IPS DF 4.7 (cell line): ENCODE data around the gene SYNDIG1.

ENCODE experiments used
- DNase-seq: peaks from one replicate; pipeline ENCODE4 v3.0.0-alpha.2; 2013; ENCODE audit warnings: low spot score; ENCODE audit errors: extremely low read depth

Gene SYNDIG1

DNA sequence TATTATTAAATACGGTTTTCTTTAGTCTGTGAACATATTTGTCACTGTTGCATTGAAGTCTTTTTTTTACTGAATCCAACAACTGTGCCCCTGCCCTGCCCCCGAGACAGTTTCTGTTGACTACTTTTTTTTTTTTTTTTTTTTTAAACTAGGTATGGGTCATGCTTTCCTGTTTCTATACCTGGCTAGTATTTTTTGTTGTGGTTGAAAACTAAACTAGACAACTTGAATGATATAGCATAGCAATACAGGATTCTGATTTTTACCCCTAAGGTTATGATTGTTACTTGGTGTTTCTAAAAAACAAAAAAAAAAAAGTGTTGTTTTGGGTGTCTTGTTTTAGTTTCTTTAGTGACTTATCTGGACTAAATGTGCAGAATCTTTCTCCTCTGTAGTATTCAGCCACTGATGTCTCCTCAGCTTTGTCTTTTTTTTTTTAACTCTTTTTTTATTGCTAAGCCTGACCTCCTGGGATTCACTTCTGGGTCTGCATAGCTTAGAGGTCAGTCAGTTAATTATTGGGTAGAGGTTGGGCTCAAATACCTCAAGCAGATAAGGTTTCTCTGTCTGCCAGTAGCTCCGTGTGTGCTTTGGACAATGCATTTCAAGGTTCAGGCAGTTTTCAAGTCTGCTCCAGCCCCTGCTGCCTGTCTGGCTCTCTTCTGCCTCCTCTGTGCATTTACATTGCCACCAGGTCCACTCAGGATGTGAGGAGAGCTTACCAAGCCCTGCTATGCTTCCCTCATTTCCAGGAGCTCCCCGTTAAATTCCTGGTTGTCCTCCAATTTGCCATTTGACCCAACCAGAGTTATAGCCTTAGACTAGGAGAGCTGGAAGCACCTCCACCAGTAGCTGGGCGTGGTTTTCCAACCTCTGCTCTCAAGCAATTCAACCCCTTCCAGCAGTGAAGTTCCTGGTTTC is 91.4 kb downstream of the SYNDIG1 start:
- no peak for DNase-seq

DNA sequence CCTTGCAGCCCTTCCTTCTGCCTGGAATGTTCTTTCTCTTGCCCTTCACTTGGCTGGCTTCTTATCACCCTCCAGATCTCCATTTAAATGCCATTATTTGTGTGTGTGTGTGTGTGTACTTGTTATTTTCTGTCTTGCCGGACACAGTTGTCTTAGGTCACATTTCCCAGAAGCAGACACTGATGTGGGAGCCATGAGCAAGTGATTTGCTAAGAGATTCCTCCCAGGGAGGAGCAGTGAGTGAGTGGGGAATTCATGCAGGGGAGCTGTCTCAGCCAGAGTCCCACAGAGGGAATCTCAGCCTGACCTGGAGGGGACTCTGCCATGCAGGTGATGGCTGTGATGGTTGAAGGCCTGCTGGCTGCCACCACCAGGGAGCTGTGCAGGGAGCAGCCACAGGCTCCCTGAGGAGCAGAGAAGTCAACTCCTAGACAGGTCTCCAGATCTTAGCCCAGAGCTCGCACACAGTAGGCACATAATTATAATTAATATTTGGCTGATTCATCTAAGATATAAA is 96.5 kb downstream of the SYNDIG1 start:
- no peak for DNase-seq

DNA sequence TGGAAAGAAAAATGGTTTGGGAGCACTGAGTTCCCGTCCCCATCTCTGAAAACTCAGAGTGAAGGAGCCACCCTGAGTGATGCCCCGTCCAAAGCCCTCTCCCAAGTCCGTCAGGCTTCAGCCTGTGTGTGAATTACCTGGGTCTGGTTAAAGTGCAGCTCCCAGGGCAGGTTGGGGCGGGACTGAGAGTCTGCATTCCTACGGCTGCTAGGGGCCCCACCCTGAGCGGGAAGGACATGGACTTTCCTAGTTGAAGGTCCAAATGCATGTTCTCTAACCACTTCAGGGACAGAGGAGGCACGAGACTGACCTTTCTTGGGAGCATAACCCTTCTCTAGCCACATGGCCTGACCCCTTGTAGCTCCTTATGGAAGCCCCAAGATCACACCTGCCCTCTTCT is 97.2 kb downstream of the SYNDIG1 start:
- no peak for DNase-seq

DNA sequence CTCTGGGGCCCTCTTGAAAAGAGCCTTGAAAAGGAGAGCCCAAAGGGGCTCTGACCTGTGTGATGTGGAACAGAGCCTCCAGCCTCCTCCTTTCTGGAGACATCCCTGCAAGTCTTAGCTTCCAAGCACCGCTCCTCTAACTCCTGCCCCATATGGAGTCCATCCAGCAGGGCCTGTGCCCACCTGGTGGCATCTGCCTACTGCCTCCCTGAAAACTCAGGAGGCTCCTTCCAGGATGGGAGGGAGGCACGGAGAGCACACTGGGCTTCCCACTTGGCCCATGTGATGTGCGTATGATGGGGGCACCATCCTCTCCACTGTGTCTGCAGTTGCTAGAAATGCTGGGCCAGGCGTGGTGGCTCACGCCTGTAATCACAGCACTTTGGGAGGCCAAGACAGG is 98.1 kb downstream of the SYNDIG1 start:
- DNase-seq: no peak

DNA sequence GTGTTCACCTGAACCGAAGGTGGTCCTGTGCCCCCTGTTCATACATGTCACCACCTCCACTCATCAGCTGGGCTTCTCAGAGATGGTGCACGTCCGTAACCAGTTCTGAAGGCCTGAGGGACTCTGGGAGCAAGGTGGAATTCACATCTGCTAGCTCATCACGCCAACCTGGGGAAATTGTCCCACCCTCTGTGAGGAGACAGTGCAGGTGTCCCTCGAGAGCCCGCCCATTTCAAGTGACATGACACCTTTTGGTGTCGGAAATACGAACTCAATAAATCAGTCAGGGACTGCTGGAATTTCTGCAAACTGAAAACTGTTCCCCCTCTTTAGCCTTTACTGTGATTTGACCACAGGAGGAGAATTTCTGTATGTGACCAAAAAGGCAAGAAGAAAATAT is 99.4 kb downstream of the SYNDIG1 start:
- DNase-seq: no peak

DNA sequence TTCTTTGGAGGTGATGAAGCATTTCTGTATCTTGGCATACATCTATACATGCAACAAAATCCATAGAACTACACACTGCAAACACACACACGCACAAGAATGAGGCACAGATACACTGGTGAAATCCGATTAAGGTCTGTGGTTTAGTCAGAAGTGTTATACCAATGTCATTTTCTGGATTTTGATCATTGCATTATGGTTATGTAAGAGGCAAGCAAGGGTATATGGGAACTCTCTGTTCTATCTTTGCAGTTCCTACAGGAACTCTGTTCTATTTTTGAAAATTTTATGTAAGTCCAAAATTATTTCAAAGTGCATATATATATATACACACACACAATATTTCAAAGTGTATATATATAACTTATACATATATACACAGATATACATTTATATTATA is 101.7 kb downstream of the SYNDIG1 start:
- no peak for DNase-seq

DNA sequence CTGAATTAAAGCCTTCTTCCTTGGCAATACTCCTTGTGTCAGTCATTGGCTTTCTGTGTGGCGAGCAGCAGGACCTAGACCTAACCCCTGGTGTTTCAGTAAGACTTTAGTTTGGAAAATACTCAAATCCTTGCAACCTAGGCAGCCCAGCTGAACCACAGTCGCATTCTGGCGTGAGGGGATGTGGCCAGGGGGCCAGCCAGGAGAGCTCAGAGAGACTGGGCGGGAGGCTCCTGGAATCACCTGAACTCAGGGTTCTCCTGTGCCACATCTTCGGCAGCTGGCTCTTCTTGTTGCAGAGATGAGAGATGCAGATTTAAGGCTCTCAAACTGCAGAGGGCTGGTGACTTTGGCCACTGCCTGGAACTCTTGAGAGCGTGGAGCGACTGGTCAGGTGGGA is 102.7 kb downstream of the SYNDIG1 start:
- no peak for DNase-seq

DNA sequence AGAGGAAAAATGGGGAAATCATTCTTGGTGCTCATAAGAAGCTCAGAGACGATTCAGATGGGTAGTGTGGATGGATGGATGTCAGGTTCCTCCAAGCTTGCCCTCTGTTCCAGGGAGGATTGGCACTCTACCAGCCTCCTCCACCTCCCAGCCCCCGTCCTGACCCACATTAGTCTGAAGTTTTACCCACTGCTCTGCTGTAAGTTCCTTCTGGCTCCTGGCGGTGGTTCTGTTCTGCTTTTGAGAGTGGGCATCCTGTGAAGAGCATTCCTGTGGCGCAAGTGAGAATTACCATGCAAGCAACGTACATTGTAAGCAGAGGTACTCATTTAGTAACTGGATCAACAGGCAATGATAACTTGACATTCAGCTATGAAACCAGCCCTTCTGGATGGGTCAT is 103.4 kb downstream of the SYNDIG1 start:
- no peak for DNase-seq

DNA sequence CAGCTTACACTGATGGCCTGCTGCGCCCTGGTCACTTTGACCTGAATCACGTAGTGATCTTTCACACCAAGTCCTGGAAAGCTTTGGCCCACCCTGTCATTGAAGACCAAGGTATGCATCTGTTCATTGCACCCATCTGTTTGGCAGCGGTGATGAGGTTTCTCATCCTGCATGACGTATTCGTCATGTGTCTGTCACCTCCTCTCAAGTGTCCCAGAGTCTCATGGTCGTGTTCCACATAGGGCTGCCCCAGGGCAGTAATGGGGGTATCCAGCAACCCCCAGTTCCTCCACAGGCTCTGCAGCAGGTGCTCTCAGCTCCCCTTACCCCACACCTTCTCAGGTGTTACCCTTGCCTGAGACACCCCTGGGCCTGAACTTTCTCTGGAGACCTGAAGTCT is 104.1 kb downstream of the SYNDIG1 start:
- DNase-seq: no peak

DNA sequence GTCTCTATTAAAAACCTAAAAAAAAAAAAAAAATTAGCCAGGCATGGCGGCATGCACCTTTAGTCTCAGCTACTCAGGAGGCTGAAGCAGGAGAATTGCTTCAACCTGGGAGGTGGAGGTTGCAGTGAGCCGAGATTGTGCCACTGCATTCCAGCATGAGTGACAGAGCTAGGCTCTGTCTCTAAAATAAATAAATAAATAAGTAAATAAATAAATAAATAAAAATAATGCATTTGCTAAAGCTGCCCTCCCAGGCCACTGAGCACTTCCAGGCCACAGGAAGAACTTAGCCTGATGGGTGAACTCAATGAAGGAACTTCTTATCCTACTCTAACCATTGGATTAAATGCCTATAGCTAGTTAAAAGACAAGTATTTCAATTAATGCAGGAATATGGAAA is 104.9 kb downstream of the SYNDIG1 start:
- no peak for DNase-seq

DNA sequence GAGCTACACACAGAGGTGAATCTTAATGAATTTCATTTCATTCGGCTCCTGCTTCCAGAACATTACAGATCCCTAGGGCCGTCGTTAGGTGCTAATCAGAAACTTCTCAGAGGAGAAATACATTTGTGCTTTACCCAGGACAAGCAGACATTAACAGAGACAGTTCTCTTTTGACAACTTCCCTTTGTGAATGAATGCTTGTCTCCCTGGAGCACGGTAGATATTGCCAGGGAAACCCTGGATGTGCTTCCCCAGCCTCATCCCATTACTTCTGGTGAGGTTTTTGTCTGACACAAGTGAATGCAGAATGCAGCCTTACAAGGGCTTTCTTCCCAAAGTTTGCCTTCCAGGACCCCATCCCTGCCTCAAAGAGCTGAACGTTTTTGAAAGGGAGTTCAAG is 105.4 kb downstream of the SYNDIG1 start:
- no peak for DNase-seq

DNA sequence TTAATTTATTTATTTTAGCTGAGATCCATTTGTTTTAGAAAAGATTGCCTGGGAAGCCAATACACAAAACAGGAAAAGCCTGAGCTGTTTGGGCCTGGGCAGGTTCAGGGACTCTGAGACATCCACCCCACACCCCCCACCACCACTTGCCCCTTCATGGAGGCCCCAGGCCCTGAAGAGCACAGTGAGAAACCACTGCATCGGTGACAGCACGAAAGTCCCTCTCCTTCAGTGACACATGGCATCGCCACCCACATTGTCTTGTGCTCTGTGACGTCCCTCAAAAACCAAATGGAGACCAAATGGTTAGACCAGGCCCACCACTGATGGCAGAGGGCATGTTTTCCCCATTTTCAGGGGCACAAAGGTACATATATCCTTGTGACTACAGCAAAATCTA is 106.4 kb downstream of the SYNDIG1 start:
- no peak for DNase-seq

DNA sequence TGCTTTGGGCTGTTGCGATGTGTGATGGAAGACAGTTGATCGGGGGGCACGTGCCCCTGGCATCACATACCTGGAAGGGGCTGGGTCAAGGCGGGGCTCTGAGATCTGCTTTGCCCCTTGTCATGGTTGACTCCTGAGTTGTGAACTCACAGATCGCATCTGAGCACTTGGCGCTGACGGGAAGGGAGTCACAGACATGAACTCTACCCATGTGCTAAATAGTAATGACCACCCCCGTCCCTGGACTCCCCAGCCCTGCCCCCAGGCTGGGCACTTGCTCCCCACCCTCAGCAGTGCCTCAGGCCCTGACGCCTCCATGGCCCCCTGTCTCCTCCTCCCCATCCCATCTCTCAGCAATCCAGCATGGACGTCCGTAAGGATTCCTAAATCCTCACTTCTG is 107.0 kb downstream of the SYNDIG1 start:
- DNase-seq: no peak

DNA sequence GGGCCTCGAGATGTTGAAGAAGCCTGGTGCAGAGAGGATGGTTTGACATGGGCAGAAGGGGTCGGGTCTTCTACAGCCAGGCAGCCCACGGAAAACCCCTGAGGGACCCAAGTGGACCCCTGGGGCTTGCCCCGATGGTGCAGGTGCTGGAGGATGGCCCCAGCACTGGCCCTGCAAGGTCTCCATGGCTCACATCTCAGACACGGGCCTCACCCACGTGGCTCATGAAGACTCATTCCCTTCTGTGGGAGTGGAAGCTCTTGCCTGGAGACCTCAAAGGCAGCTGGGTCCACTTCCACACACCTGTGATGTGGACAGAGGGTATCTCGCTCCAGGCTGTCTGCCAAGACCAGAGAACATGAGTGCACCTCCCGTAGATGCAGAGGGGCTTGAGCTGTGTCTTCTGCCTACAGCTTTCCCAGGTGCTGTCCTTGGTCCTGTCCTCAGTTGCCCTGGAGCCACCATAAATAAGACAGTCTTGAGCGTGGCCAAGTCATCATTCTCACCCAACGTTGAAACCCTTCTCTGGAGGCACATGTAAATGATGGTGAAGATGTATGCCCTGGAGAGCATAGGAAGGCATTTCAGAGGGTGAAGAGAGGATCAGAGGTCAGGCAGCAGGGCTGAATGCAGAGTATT is 108.0 kb downstream of the SYNDIG1 start:
- DNase-seq: no peak

DNA sequence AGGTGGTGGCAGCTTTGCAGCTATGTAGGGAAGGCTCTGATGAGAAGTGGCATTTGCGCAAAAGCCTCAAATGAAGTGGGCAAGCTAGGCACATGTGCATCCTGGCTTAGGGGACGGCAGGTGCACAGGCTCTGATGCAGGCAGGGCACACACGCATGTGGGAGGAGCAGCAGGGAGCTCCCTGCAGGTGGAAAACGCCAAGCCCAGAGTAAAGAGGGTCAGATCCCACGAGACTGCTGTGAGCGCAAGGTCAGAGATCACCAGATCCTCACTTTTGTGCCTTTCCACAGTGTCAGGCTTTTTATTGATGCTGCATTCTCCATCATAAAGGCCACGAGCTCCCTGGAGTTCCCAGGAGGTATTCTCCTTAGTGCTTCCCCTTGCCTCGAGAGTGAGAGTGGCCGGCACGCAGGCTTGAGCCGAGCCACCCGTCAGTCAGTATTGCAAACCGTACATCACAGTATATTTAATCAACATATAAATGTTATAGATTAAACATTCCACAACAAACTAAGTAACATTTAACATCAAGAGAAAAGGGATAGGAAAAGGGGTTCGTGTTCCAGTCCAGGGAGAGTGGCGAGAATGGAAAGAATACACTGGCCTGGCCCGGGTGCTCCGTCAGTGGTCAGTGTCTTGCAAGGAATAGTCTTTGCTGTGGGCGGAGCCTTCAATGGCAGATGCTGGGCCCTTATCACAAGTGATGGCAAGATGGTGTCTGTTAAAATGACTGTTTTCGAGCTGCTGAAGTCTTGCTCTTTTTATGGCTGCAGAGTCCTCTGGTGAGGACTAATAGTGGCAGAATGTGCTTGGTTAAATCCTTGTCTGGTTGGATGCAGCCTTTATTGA is 109.4 kb downstream of the SYNDIG1 start:
- DNase-seq: no peak

DNA sequence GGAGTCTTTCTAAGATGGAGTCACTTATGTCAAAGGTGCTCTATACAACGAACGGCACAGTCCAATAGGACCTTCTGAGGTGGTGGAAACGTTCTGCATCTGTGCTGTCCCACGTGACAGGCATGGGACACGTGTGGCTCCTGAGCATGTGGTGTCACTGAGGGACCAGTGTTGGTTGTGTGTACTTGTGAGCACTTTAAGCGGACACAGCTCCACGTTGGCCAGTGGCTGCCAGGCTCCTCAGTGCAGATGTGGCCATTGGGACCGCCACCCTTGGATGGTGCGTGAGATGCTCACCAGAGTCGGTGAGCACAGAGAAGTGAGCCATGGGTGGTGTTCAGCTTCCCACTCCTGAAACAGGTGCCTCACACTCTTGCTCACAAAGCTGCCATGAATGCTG is 110.0 kb downstream of the SYNDIG1 start:
- DNase-seq: no peak

DNA sequence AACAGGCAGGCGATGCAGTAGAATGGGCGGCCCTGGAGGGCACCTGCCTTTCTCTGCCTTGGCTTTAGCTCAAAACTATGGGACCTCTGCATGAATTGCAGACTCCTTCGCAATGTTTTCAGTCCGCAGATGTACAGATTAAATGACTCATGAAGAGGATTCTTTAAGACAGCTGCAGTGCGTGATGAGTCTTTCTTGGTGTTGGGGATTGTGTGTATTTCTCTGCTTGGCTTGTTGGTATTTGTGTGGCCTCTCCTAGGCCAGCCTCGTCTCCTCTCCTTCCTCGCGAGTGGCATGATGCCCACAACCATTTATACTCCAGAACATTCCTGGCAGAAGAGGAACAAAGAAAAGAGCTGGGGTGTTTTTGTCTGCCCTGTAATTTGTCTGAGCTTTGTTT is 110.6 kb downstream of the SYNDIG1 start:
- no peak for DNase-seq

DNA sequence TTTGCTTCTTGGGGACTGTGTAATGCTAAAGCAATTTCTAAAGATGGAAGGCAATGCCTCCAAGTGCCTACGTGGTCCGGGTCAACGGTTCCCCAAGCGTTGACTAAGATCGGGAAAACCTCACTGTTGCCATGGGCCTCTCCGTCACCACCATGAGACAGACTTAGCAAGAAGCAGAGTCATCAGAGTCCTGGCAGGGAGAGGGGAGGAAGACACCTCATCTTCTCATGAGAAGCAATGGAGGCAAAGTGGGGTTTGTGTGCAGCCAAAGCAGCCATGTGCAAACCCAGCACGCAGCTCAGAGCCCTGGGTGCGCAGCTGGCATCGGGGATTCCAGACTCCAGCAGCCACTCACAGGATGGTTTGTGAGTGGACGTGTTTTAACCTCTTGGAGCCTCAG is 111.4 kb downstream of the SYNDIG1 start:
- no peak for DNase-seq

DNA sequence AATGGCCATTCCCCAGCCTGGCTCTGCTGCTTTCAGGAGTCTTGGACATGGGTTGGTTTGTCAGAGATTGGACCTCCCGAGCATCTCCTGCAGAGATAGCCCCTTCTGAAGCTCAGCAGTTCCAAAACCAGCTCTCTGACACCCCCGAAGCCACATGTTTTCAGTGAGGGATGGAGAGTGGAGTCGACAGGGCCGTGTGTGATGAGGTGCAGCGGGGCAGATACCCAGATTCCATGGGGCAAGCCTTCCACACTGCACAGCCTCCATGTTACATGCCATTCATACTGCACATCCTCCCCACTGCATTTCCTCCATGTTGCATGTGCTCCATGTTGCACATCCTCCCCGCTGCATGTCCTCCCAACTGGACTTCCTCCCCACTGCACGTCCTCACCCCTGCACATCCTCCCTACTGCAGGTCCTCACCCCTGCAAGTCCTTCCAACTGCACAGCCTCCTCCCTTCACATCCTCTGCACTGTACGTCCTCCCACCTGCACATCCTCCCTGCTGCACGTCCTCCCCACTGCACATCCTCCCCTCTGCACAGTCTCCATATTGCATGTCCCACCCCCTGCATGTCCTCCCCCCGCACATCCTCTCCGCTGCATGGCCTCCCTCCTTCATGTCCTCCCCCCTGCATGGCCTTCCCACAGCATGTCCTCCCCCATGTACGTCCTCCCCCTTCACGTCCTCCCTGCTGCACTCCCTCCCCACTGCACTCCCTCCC is 112.2 kb downstream of the SYNDIG1 start:
- DNase-seq: no peak

DNA sequence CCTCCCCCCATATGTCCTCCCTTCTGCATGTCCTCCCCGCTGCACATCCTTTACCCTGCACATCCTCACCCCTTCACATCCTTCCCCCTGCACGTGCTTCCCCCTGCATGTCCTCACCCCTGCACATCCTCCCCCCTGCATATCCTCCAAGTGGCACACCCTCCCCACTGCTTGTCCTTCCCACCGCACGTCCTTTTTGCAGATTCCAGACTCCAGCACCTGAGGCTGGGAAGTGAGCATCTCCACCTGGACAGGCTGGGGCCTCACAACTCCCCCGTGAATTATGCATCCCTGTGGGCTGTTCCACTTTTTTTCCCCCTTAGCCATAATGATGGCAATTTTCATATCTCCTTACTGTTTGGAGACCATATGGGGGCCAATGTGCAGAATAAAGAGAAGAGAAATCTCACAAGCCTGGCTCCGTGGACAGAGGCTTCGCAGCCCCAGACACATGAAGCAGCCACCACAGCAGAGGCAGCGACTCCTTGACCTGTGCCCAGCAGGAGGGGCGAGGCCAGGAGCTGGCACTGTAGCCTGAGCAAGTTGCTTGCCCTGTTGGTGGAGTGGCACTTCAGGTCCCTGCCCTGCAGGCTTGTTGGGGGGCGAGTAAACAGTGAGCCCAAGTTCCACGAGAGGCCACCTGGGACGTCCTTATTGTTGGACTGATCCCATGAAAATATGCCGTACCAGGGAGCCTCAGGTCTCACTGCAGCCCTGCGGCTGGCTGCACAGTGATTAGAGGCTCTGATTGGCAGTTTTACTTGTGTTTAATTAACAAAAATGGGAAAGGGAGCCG is 113.1 kb downstream of the SYNDIG1 start:
- no peak for DNase-seq
